Activated T-helper 1 cell treated with anti-CD3 and anti-CD28 coated beads, Interleukin-2, amount 50 U/mL, for 16 hours (primary cell): ENCODE data around the gene MCHR2.
"Not testable (repeated sequence)": the region's sequence is repeated elsewhere in the genome, so short reads cannot be mapped to it uniquely, and the experiment has no call there.

Source experiments
- DNase-seq, 2 donors: peaks; one replicate each; pipeline ENCODE4 v3.0.0-alpha.2; 2020; ENCODE audit warnings: low read depth in 1 of 2, low spot score in 1 of 2

The MCHR2 gene, protein sequence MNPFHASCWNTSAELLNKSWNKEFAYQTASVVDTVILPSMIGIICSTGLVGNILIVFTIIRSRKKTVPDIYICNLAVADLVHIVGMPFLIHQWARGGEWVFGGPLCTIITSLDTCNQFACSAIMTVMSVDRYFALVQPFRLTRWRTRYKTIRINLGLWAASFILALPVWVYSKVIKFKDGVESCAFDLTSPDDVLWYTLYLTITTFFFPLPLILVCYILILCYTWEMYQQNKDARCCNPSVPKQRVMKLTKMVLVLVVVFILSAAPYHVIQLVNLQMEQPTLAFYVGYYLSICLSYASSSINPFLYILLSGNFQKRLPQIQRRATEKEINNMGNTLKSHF

DNA sequence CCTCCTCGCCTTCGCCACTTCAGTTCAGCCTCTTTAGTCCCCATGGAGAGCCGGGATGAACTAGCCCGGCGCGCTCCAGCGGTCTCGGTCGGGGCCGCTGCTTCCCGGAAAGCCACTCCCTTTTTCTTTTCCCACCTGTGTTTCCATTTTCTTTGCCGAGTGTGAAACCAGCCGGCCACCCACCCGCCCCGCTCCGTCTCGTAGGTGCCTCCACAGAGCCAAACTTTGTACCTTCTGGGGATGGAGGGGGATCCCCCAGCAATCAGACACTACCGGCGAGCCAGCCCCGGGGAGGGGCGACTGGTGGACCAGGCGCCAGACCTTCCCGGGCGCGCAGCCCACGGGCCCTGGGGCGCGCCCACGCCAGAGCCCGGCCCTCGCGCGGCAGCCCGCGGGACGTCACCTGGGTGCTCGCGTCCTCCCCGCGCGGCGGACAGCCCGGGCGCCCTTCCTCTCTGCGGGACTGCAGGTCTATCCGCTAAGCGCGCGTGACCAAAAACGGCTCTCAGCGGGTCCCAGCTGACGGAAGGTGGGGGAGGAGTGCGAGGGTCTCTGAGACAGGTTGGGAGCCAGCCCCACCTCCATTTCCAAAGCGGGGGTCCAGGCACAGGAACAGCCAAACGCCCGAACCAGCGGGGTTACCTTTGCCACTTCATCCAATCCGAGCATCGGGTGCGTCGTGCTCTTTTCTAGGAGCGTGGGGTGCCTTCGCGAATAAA, at the start of gene MCHR2:
MCHR2 (minus strand) TSS at position 691 of the 719 bp plus-strand sequence. CDS start 38,076 bp downstream, outside the sequence.
- no peak for DNase-seq

DNA sequence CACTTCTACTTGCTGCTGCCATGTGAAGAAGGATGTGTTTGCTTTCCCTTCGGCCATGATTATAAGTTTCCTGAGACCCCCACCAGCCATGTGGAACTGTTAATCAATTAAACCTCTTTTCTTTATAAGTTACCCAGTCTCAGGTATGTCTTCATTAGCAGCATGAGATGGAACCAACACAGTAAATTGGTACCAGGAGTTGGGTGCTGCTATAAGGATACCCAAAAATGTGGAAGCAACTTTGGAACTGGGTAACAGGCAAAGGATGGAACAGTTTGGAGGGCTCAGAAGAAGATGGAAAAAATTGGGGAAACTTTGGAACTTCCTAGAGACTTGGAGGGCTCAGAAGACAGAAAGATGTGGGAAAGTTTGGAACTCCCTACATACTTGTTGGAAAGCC, 44.5 kb upstream of the MCHR2 start:
- not testable (repeated sequence) for DNase-seq

DNA sequence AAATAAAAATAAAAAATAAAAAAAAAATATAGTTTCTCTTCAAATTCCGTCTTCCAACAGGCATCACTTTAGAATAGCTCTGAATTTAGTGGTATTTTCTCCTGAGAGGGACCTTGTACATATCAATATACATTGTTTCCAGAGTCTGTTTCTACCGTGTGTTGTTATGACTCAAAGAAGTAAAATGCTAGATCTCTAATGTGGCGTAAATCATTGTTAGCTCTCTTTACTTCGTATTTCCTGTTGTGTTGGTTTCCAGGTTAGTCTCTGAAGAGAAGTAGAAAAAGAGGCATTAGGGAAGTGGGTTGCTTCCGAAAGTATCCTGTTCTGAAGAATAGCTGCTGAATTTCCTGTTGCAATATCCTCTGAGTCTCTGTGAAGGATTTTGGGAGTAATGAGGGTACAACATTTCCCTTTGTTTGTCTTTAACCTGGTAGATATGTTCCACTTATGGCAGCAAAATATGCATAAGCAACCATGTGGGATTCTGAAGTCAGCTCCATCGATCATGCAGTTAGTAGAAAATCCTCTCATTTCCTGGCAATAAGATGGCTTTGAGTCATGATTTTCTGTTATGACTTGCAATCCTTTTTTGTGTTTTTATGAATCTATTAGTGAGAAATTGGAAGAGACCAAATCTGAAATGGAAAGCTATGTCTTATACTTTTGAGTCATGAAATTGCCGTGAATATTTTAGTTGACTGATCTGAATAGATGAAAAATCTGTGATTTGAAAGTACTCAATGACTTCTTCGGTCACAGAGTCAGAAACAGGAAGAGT, 42.0 kb upstream of the MCHR2 start:
- DNase-seq: no peak

DNA sequence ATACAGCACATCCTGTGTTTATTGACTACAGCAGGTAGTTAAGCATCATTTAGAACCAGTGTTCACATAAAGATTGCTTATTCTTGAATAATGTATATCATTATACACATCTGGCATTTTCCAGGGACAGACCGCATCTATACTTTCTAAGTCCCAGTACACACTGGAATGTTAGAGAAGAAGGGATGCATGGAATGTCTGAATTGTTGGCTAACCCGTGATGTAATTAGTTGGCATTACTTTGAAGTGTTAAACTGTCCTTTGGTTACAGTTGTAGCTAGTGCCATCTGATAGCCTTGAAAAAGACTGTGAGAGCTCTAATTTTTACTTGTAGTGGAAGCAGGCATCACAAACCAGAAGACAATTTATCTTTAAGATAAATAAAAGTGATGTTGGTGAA, 29.8 kb upstream of the MCHR2 start:
- no peak for DNase-seq

DNA sequence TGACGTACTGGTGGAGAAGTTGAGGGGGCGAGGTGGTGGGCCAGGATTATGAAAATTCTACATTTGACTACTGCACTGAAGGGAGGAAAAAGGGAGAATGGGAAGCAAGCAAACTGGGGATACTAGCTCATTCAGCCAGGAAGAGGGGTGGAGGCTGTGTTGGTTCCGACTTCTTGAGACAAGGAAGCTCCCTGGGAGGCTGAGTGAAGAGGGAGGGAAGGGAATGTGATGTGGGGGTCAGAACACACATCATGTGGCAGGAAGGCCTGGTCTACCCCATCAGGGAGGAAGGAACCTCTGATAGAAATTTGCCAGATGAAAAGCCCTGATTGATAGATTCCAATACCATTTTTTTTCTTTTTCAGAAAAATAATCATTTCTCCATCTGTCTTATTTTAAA, 28.8 kb upstream of the MCHR2 start:
- no peak for DNase-seq

DNA sequence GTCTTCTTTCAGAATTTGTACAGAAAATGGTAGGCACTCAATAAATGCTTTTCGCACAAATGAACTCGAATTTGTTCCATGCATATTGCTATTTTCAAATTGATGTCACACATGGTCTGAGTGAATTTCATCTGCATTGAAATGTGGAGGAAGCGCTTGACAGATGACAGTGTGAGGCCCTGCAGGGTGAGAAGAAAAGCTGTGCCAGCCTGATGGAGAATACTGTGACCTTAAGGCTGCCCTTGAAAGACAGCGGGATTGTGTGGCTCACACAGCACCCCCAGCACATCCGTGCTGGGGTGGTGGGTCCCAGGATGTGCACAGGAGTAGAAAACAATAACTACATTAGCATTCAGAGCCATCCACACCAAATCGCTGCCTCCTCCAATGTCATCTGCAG, 14.8 kb upstream of the MCHR2 start:
- no peak for DNase-seq

DNA sequence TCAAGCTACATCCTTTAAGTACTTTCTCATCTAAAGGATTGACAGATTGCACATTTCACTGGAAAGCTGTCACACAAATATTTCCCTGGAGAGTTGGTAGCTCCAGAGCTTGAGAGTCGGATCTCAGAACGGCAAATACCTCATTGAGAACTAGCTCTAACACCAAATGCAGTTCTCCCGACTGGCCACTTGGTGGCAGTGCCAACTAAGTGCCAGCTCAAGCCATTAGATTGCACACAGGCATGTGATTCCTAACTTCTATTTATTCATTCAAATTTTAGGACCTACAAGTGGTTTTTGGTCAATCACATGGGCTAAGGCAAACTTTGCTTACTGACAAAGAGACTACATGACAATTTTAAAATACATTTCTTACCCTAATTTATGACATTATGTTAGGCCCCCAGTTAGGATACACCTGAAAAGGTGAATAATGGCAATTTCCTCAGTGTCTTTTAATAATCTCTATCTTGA, 7.9 kb upstream of the MCHR2 start:
- no peak for DNase-seq

DNA sequence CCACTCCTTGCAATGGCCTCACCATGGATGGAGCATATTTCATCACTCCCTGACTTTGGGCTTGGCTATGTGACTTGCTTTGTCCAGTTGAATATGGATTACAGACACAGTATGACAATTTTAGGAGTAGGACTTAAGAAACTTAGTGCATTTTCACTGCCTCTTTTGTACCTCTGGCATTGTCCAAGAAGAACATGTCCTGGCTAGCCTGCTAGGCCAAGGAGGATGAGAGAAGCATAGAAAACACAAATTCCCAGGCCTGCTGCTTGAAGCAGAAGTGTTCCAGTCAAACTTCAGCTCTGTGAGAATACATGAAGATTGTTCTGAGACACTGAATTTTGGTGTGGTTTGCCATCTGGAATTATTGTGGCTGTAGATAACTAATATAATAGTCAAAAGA, 3.1 kb upstream of the MCHR2 start:
- no peak for DNase-seq

DNA sequence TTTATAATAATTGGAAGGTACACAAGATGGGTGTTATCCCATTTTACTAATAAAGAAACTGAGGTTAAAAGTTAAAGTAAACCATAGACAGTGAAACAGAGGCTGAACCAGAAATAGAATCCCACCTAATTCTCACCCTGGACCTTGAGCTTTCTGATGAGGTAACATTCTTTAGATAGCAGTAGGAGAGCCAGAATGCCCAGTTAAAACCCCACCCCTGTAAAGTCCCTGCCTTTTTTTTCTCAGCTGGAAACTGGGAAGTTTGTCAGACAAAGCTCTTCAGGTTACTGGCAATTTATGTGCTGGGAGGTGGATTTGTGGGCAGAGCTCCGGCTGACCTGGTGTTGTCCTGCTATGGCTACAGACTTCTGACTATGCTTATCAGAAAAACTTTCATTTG, 1.9 kb upstream of the MCHR2 start:
- DNase-seq: no peak

DNA sequence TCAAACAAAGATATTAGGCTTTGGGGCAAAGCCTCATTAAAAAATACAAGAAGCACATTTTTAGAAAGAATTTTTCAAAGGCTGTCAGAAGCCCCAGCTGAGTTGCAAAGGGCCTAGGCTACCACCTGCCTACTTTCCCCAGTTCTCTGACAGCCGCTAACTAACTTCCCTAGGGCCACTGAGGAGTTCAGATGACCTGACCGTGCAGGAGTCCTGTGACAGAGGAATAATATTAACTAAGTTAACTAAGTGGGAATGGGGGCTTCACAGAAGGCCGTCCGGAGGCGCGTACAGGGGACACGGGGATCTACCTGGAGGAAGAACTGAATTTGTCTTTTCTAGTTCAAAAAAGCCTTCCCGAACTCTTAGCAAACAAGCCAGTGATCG, 884 bp downstream of the MCHR2 start:
- no peak for DNase-seq

DNA sequence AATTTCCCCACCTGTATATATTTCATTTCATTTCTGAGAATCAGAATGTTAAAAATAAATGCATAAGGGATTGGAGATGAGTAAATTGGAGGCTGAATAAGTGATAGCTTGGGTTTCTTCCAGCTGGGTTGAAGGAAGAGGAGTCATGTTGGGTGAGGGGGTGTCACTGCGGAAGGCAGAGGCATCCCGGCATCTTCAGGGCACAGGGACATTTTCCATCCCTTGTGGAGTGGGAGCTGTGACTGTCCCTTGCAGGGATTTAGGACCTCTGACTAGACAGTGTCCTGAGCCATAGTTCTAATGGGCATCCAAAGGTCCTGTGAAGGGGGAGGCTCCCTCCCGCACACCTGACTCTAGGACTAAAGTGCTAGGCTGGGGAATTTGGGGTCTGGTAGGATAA, 2.1 kb downstream of the MCHR2 start:
- DNase-seq: no peak

DNA sequence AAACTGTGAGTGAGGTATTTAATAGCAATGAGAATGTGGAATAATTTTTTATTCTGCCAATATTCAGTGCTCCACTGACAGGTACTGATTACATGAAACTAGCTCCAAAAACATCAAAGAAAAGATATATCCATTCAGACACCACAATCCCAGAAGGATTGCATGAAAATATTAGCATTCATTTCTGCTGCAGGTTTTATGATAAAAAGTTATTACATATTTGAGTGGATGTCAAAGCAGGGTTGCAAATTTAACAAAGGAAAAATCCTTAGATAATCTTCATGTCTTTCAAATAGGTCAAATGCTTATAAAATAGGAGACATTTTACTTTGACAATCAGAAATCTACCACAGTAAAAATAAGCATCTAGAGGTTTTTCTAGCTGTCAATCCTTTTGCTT, 13.3 kb downstream of the MCHR2 start:
- no peak for DNase-seq

DNA sequence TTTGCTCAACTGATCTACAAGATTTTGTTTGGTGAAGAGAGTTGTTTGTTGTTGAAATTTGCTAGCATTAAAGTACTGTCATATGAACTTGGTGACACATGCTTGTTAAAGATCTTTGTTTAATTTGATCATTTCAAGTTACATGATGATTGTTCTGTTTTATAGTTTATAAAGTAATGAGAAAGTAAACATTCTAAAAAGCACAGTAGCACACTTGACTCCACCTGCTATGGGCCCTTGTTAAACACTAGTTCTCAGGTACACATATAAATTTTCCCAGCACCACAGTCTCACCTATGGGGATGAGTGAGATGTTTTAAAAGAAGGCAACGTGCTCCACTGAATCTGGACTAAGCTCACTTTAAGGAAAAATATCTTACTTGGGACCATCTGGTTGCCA, 14.1 kb downstream of the MCHR2 start:
- DNase-seq: no peak

DNA sequence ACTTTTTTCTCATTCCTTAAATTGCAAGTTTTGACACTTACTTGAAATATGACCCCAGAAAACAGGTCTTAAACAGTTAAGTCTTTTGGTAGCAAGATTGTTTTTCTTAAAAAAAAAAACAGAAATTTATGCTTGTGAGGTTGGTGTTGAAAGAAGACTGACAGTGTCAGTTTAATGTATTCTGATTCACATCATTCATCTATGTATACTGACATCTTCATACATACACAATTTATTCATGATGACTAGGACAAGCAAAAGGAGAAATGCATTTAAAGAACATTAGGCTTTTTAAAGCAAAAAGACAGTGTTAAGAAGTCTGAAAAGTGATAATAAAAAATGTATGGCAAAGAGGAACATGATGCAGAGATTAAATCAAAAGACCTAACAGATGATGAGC, 27.0 kb downstream of the MCHR2 start:
- no peak for DNase-seq

DNA sequence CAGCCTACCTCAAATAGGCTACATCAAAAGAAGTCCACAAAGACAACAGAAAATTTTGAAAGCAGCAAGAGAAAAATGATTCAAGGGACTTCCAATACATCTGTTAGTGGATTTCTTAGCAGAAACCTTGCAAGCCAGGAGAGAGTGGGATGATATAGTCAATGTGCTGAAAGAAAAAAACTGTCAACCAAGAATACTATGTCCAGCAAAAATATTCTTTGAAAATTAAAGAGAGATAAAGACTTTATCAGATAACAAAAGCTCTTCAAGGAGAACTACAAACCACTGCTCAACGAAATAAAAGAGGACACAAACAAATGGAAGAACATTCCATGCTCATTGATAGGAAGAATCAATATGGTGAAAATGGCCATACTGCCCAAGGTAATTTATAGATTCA, 34.0 kb downstream of the MCHR2 start:
- DNase-seq: no peak

DNA sequence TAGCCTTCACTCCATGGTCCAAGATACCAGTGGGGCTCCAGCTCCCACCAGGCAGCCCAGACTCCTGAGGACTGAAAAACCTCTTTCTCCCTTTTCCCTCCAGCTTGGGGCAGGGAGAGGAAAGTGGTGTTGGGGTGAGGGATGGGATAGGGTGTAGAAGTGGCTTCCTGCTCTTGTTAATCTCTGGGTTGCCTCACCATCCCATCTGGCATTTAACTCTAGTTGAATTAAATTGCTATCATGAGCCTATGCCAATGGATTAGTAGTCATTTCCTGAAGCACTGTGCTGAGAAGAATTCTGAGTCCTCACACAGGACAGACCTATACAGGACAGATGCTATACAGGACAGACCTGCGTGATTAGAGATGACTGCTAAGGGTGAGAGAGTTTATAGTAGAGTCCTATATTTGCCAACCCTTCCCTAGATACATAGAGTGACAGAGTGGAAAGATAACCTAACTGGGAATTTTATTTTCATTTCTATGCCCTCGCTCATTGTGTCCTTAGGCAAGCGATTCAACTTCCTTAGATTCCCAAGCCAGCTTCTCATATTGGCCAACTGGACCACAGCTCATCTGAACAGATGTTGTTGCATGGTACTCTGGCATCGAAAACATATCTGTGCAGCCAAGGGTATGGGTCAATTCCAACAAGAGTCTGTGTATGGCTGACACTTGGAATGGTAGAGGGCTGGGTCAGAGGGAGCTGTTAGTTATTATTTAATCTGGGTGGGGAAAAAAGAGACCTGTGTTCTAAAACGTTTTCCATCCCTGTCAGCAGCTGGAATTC, 42.8 kb downstream of the MCHR2 start:
- no peak for DNase-seq

DNA sequence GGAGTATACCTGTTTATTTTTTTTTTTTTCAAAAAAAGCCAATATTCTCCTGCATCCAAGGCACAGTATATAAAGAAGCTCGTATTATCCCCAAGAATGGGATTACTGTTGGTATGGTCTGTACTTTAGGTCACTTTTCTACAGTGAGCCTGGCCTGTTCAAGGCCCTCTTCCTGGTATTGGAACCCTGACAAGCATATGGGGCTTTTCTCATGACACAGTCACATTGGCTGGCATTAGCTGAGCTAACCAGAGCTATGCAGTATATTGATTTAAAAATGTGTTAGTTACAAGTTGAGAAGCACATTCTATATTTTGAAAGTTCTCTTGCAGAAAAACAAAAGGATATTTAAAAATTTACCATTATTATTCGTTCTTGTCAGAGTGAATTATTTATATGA, 48.0 kb downstream of the MCHR2 start:
- DNase-seq: no peak

DNA sequence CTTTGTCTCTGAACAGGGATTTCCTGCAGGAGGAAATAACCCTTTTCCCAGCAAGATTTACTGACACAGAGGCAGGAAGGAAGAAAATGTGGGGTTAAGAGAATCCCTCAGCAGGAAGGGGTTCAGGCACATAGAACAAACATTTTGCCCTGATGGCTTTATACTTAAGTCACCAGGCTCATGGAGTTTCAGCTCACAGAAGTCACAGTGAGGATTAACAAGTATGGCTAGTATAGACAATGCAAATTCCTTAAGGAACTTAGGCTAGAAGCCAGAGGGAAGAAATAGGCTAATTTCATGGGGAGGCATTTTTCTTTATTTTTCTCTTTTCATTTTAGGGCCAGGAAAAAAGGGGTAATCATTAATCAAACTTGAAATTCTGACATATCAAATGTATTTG, 50.2 kb downstream of the MCHR2 start:
- no peak for DNase-seq

DNA sequence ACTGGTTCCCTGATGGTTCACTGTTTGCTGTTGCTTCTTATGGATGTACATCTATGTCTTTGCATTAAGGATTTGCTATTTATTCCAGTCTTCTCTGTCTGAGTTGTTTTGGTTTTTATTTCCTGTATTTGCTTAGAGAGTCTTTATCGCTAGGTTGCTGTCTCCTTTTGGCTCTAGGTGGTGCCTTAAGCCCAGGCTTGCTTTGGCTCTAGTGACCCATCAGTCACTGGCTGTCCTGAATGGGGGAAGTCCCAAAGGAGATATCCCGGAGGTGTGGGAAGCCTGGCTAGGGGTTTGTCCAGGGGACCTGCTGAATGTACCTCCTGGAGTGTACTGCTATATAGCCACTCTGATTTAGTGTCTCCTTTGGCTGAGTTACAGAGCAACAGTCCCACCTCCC, 53.4 kb downstream of the MCHR2 start:
- no peak for DNase-seq

DNA sequence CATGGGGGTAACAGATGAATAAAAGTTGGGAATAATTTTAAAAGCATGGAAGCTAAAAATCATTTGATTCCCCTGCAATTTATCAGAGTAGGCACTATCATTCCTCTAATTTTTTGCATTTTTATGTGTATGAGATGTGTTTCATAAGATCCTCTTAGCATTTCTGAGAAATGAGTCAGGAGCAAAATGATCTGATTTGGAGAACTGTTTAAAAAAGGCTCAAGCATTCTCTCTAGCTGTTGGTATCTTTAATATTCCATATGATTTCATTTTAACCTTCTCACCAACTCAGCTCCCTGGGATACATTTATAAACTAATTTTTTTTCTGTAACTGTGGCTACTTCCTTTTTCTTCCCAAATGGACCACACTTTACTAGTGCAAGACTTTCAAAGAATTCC, 60.9 kb downstream of the MCHR2 start:
- no peak for DNase-seq

DNA sequence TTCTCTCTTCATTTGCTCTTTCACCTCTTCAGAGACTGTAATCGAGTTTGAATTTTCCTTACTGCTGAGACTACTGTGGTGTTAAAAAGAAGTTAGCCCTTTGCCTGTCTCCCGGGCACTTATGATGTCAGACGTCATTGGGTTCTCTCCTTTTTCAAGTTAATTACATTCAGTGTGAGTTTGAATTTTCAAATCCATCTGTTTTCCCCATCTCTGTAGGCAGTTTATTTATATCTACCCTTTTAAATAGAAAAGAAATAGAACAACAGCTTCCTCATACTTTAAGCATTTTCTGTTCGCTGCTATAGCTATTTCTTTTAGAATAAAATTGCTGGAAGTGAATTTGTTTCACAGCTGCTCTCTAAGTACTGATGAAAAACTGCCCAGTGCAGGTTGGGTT, 81.4 kb downstream of the MCHR2 start:
- DNase-seq: no peak
